Endothelial cell of umbilical vein (primary cell): ENCODE data around the gene KATNB1. TPM values are rescaled to one million over a fixed set of nuclear protein-coding genes. Genes with fewer than 3 reads are reported as not detected.
"Not testable (repeated sequence)": the region's sequence is repeated elsewhere in the genome, so short reads cannot be mapped to it uniquely, and the experiment has no call there.

Experiments
- BruUV-seq: library from RNA; stranded (reverse); fragments of 400-500 nt; replicated peaks from 2 replicates; lab custom pipeline; 2021; lab: Mats Ljungman, UMichigan
- CTCF ChIA-PET: fragments of 300-600, 350-600 bp; sonication (Branson Sonifier 250); formaldehyde crosslinking; loops from one replicate; lab custom pipeline; 2021; ENCODE audit warnings: antibody characterized with exemption, inconsistent platforms; lab: Charles Lee
- POLR2A ChIA-PET: fragments of 300-600, 350-600 bp; sonication (Branson Sonifier 250); formaldehyde crosslinking; loops from one replicate; lab custom pipeline; 2021; ENCODE audit warnings: antibody characterized with exemption, inconsistent platforms; lab: Charles Lee
- DNase-seq: peaks from one replicate; pipeline ENCODE4 v3.0.0-alpha.2; 2011; ENCODE audit warnings: low read depth, low spot score
- FAIRE-seq: peaks from 2 replicates; lab custom pipeline; 2011; peaks lifted over from hg19 to GRCh38; lab: Jason Lieb, UNC
- H2AFZ ChIP-seq: 2 replicates; pipeline ENCODE4 v1.6.0; 2012; ENCODE audit warnings: low read depth, low read length, control low read depth, inconsistent platforms
- H3K27ac ChIP-seq: 2 replicates; pipeline ENCODE4 v1.5.1; 2011; ENCODE audit warnings: low read depth, mild to moderate bottlenecking, control low read depth, low read length, moderate library complexity; ENCODE audit not compliant: insufficient read depth
- H3K27me3 ChIP-seq, 2 experiments: 2 replicates each; pipeline versions ENCODE4 v1.6.0 to v1.6.1; 2011; ENCODE audit warnings: low read length in 2 of 2, mixed read lengths in 1 of 2; ENCODE audit not compliant: control insufficient read depth in 2 of 2, insufficient read depth in 2 of 2
- H3K36me3 ChIP-seq, 2 experiments: 2 replicates in 1 of 2; 3 replicates in 1 of 2; pipeline ENCODE4 v1.5.1; 2011; ENCODE audit warnings: low read length in 2 of 2, mild to moderate bottlenecking in 1 of 2, moderate library complexity in 1 of 2; ENCODE audit not compliant: control insufficient read depth in 2 of 2, insufficient read depth in 2 of 2; ENCODE audit errors: extremely low read depth in 1 of 2
- H3K4me1 ChIP-seq: 3 replicates; pipeline ENCODE4 v1.5.1; 2011; ENCODE audit warnings: mild to moderate bottlenecking, low read length; ENCODE audit not compliant: control insufficient read depth, insufficient read depth; ENCODE audit errors: extremely low read depth
- H3K4me2 ChIP-seq: 2 replicates; pipeline ENCODE4 v1.6.1; 2011; ENCODE audit warnings: low read length, control low read depth, mixed read lengths; ENCODE audit not compliant: insufficient read depth
- H3K4me3 ChIP-seq, 3 experiments: fragments of 200-600 bp in 1 of 3; sonication (generic), shearing (Covaris generic) in 1 of 3; replicated peaks in 1 of 3; 2 replicates each; pipeline ENCODE4 v1.5.1; 2011 to 2016; ENCODE audit warnings: control low read depth in 3 of 3, low read length in 3 of 3, mild to moderate bottlenecking in 2 of 3, inconsistent platforms in 1 of 3, low read depth in 1 of 3, moderate library complexity in 1 of 3; ENCODE audit not compliant: insufficient read depth in 1 of 3
- H3K79me2 ChIP-seq: 2 replicates; pipeline ENCODE4 v1.6.0; 2012; ENCODE audit warnings: low read length, inconsistent platforms; ENCODE audit not compliant: control insufficient read depth, insufficient read depth
- H3K9ac ChIP-seq: replicated peaks from 2 replicates; pipeline ENCODE3; 2011; ENCODE audit warnings: low read length, control low read depth; ENCODE audit not compliant: insufficient read depth; ENCODE audit errors: extremely low read depth
- H3K9me1 ChIP-seq: replicated peaks from 3 replicates; pipeline ENCODE4 v1.6.0; 2011; ENCODE audit warnings: mild to moderate bottlenecking, low read length; ENCODE audit not compliant: control insufficient read depth, insufficient read depth; ENCODE audit errors: extremely low read depth
- H3K9me3 ChIP-seq: replicated peaks from 2 replicates; pipeline ENCODE4 v1.5.1; 2012; ENCODE audit warnings: low read length, inconsistent platforms; ENCODE audit not compliant: control insufficient read depth, insufficient read depth
- H4K20me1 ChIP-seq: replicated peaks from 2 replicates; pipeline ENCODE3; 2011; ENCODE audit warnings: mild to moderate bottlenecking, low read length; ENCODE audit not compliant: control insufficient read depth, insufficient read depth; ENCODE audit errors: extremely low read depth
- EZH2 ChIP-seq: IDR thresholded peaks from 2 replicates; pipeline ENCODE4 v1.6.1; 2012; ENCODE audit warnings: borderline replicate concordance, low read depth, mild to moderate bottlenecking, moderate library complexity, low read length, inconsistent platforms; ENCODE audit not compliant: severe bottlenecking
- FOS ChIP-seq: IDR thresholded peaks from 2 replicates; pipeline ENCODE4 v1.6.1; 2011; ENCODE audit warnings: mild to moderate bottlenecking, low read length, moderate library complexity, borderline replicate concordance; ENCODE audit not compliant: insufficient read depth
- GATA2 ChIP-seq: IDR thresholded peaks from 2 replicates; pipeline ENCODE4 v1.7.0; 2011; ENCODE audit warnings: low read depth, mild to moderate bottlenecking, moderate library complexity, mixed read lengths, low read length; ENCODE audit not compliant: insufficient read length, insufficient read depth
- JUN ChIP-seq: IDR thresholded peaks from 2 replicates; pipeline ENCODE4 v1.6.1; 2011; ENCODE audit warnings: borderline replicate concordance, low read depth; ENCODE audit not compliant: insufficient read length, insufficient read depth
- MAX ChIP-seq: IDR thresholded peaks from 2 replicates; pipeline ENCODE4 v1.6.1; 2011; ENCODE audit not compliant: insufficient read depth, insufficient read length
- MYC ChIP-seq: IDR thresholded peaks from one replicate; pipeline ENCODE4 v1.6.1; 2011; ENCODE audit warnings: mild to moderate bottlenecking, low read depth, low read length
- POLR2A ChIP-seq: IDR thresholded peaks from 2 replicates; pipeline ENCODE4 v1.6.1; 2012; ENCODE audit warnings: low read depth, mild to moderate bottlenecking, control low read depth, low read length
- POLR2AphosphoS5 ChIP-seq: IDR thresholded peaks from 2 replicates; pipeline ENCODE4 v1.6.1; 2012; ENCODE audit warnings: low read depth, mild to moderate bottlenecking, control low read depth, low read length, moderate library complexity; ENCODE audit not compliant: insufficient read depth
- dilution Hi-C: fragments of 300-500 bp; cut with MboI; formaldehyde crosslinking; loops from one replicate; pipeline ENCODE4 v1.15.0; 2019; ENCODE audit warnings: low sequenced_read_pairs; ENCODE audit not compliant: extremely low pct_ligation_motif_present
- intact Hi-C: fragments of 100-400 bp; cut with micrococcal nuclease; formaldehyde crosslinking; loops from one replicate; pipeline ENCODE4 v1.10.0; 2022
- polyA plus RNA-seq, 4 experiments: library from polyadenylated mRNA; depleted of rRNA in 3 of 4; stranded (reverse) in 3 of 4; unstranded in 1 of 4; fragments of >200 nt; gene quantifications; 2 replicates each; pipeline versions ENCODE4 v1.2.1 to v1.2.3, GENCODE V29; 2011 to 2012; ENCODE audit warnings: missing spikeins in 1 of 4
- total RNA-seq: library from RNA; stranded (reverse); gene quantifications from 2 replicates; pipeline ENCODE4 v1.2.3, GENCODE V29; 2021
- TF ChIP-seq, protein P1 (sequence below), 2 donors: IDR thresholded peaks; 1 replicate in 1 of 2; 2 replicates in 1 of 2; pipeline ENCODE4 v1.5.1; 2011; ENCODE audit warnings: low read length in 2 of 2, mild to moderate bottlenecking in 2 of 2, moderate library complexity in 2 of 2, control low read depth in 1 of 2, inconsistent platforms in 1 of 2, low read depth in 1 of 2; ENCODE audit not compliant: insufficient read depth in 1 of 2; ENCODE audit errors: extremely low read depth in 1 of 2

KATNB1 gene
- total and polyA plus RNA-seq, 2 donors (not counting 3 experiments of a cell fraction or from before 2014, with no cell fraction given) = 25.9 to 35.9 TPM

GRCh38 chr16:57729182-57729484 is 6.4 kb upstream of the KATNB1 start:
- Histone ChIP-seq H3K9me3 (no peaks in the 10 kb centered on the region), H3K4me1 (no peaks in the 10 kb centered on the region), H2AFZ (no peak overlapping the region), H4K20me1 (no peaks in the 10 kb centered on the region), H3K36me3 (no peaks in the 10 kb centered on the region), H3K27me3 (no peaks in the 10 kb centered on the region), H3K9me1 (no peaks in the 10 kb centered on the region), H3K27ac (no peak overlapping the region), H3K79me2 (no peaks in the 10 kb centered on the region), H3K9ac (no peak overlapping the region), H3K4me3 (no peak overlapping the region), H3K4me2 (no peak overlapping the region)
- dilution Hi-C loops (no loop called here), intact Hi-C loops (no loop called here)
- POLR2A ChIA-PET = no interaction called here
- no peak for TF ChIP-seq JUN
- no peak for TF ChIP-seq MAX
- TF ChIP-seq POLR2AphosphoS5 = no peak
- TF ChIP-seq, protein P1, sequence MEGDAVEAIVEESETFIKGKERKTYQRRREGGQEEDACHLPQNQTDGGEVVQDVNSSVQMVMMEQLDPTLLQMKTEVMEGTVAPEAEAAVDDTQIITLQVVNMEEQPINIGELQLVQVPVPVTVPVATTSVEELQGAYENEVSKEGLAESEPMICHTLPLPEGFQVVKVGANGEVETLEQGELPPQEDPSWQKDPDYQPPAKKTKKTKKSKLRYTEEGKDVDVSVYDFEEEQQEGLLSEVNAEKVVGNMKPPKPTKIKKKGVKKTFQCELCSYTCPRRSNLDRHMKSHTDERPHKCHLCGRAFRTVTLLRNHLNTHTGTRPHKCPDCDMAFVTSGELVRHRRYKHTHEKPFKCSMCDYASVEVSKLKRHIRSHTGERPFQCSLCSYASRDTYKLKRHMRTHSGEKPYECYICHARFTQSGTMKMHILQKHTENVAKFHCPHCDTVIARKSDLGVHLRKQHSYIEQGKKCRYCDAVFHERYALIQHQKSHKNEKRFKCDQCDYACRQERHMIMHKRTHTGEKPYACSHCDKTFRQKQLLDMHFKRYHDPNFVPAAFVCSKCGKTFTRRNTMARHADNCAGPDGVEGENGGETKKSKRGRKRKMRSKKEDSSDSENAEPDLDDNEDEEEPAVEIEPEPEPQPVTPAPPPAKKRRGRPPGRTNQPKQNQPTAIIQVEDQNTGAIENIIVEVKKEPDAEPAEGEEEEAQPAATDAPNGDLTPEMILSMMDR (IDR thresholded peaks at IDR 0.05; ENCODE audit: extremely low read depth in 1 of 2, insufficient read depth in 1 of 2, low read depth in 1 of 2, low read length in 2 of 2) = no peak
- TF ChIP-seq GATA2 = no peak
- no peak for TF ChIP-seq MYC
- TF ChIP-seq POLR2A = no peak
- no peak for TF ChIP-seq FOS
- no peak for TF ChIP-seq EZH2
- DNase-seq (no peak), FAIRE-seq (no peak)
- BruUV-seq = no TSS peak
- CTCF ChIA-PET = no interaction called here

DNA sequence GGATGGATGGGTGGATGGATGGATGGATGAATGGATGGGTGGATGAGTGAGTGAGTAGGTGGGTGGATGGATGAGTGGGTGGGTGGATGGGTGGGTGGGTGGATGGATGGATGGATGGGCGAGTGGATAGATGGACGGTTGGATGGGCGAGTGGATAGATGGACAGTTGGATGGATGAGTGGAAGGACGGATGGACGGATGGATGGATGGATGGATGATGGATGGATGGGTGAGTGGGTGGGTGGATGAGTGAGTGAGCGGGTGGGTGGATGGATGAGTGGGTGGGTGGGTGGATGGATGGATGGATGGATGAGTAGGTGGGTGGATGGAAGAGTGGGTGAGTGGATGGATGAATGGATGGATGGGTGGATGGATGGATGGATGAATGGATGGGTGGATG is 5.7 kb upstream of the KATNB1 start:
- H3K4me3 ChIP-seq, DNase-seq, H3K27ac ChIP-seq, H3K27me3 ChIP-seq, H3K36me3 ChIP-seq, dilution Hi-C loops, H3K4me1 ChIP-seq, H3K9ac ChIP-seq, H3K79me2 ChIP-seq, POLR2A ChIA-PET, H3K9me1 ChIP-seq, H3K9me3 ChIP-seq, H4K20me1 ChIP-seq, CTCF ChIA-PET, H3K4me2 ChIP-seq, BruUV-seq, FAIRE-seq, H2AFZ ChIP-seq: not testable (repeated sequence)
- intact Hi-C loops = loop anchor here (10.0 kb wide), 1 partner anchor 395 kb away; the partner anchor contains the start of gene CFAP20
